OCI-LY7 (cell line): ENCODE data around the gene STAG1. TPM values are rescaled to one million over a fixed set of nuclear protein-coding genes. Genes with fewer than 3 reads are reported as not detected.

Source experiments
- BruUV-seq: library from RNA; stranded (reverse); fragments of 400-500 nt; replicated peaks from 2 replicates; lab custom pipeline; 2021; lab: Mats Ljungman, UMichigan
- CTCF ChIA-PET: fragments of 300-600 bp; sonication (Branson Sonifier 250); formaldehyde crosslinking; loops from one replicate; lab custom pipeline; 2022; ENCODE audit warnings: antibody characterized with exemption; ENCODE audit not compliant: unreplicated experiment; lab: Charles Lee
- POLR2A ChIA-PET: fragments of 300-600 bp; sonication (Branson Sonifier 250); formaldehyde crosslinking; loops from one replicate; lab custom pipeline; 2022; ENCODE audit warnings: antibody characterized with exemption; lab: Charles Lee
- DNase-seq: peaks from one replicate; pipeline ENCODE4 v3.0.0-alpha.2; 2015; ENCODE audit warnings: low spot score
- H2AFZ ChIP-seq: fragments of 200-600 bp; sonication (generic), shearing (Covaris generic); 2 replicates; pipeline ENCODE4 v1.6.1; 2014; ENCODE audit warnings: mild to moderate bottlenecking, antibody characterized with exemption, low read length, moderate library complexity
- H3K27ac ChIP-seq: fragments of 200-600 bp; sonication (generic); 2 replicates; pipeline ENCODE4 v1.5.1; 2014; ENCODE audit warnings: mixed run types, low read depth, mild to moderate bottlenecking, moderate library complexity, low read length, inconsistent platforms; ENCODE audit not compliant: poor library complexity, severe bottlenecking
- H3K36me3 ChIP-seq: fragments of 200-600 bp; sonication (generic); 2 replicates; pipeline ENCODE4 v1.6.1; 2014; ENCODE audit warnings: mild to moderate bottlenecking, antibody characterized with exemption, low read length, moderate library complexity, mixed read lengths; ENCODE audit not compliant: insufficient read depth
- H3K4me1 ChIP-seq: fragments of 200-600 bp; sonication (generic); 2 replicates; pipeline ENCODE4 v1.5.1; 2014; ENCODE audit warnings: mild to moderate bottlenecking, low read length; ENCODE audit not compliant: insufficient read depth, poor library complexity, severe bottlenecking
- H3K4me2 ChIP-seq: fragments of 200-600 bp; sonication (generic); 2 replicates; pipeline ENCODE4 v1.6.1; 2014; ENCODE audit warnings: mild to moderate bottlenecking, low read length
- H3K4me3 ChIP-seq: fragments of 200-600 bp; sonication (generic); 2 replicates; pipeline ENCODE4 v1.5.1; 2014; ENCODE audit warnings: mild to moderate bottlenecking, low read depth, low read length; ENCODE audit not compliant: poor library complexity, severe bottlenecking
- H3K79me2 ChIP-seq: fragments of 200-600 bp; sonication (generic); 2 replicates; pipeline ENCODE4 v1.6.1; 2016; ENCODE audit warnings: low read depth, mild to moderate bottlenecking, low read length, moderate library complexity, mixed read lengths; ENCODE audit not compliant: insufficient read depth
- H3K9me2 ChIP-seq: fragments of 200-600 bp; sonication (generic); 2 replicates; pipeline ENCODE4 v1.6.1; 2016; ENCODE audit warnings: mild to moderate bottlenecking, low read length, mixed read lengths; ENCODE audit not compliant: insufficient read depth
- H3K9me3 ChIP-seq: fragments of 200-600 bp; sonication (generic); 2 replicates; pipeline ENCODE4 v1.6.1; 2014; ENCODE audit warnings: mild to moderate bottlenecking, mixed run types, low read length, mixed read lengths
- H4K20me1 ChIP-seq: fragments of 200-600 bp; sonication (generic); 2 replicates; pipeline ENCODE4 v1.6.1; 2014; ENCODE audit warnings: mild to moderate bottlenecking, antibody characterized with exemption, low read length, moderate library complexity, mixed read lengths; ENCODE audit not compliant: insufficient read depth
- EZH2phosphoT487 ChIP-seq: fragments of 200-600 bp; sonication (generic); IDR thresholded peaks from 2 replicates; pipeline ENCODE4 v1.6.1; 2018; ENCODE audit warnings: low read depth, borderline replicate concordance, mild to moderate bottlenecking, mixed run types, antibody characterized with exemption, low read length, moderate library complexity, mixed read lengths
- intact Hi-C: fragments of 100-400 bp; cut with micrococcal nuclease; formaldehyde crosslinking; loops from one replicate; pipeline ENCODE4 v1.10.0; 2022; ENCODE audit not compliant: unreplicated experiment
- total RNA-seq, 2 experiments: library from RNA; depleted of rRNA in 1 of 2; stranded (reverse); fragments of >200 nt in 1 of 2; shearing (Covaris generic) in 1 of 2; gene quantifications; 2 replicates each; pipeline ENCODE4 v1.2.3, GENCODE V29; 2014 to 2022
- TF ChIP-seq, protein P1 (sequence below): fragments of 200-600 bp; sonication (generic); conservative IDR thresholded peaks from 2 replicates; pipeline ENCODE4 v1.5.1; 2014; ENCODE audit warnings: mild to moderate bottlenecking, antibody characterized with exemption, low read length, moderate library complexity, mixed read lengths

Gene STAG1
- total RNA-seq, 2 experiments from 2014 or later, result 30.7 to 46.6 TPM

GRCh38 chr3:136752422-136753325, 496 bp upstream of the STAG1 start:
- no TSS peak for BruUV-seq
- H4K20me1 ChIP-seq, result no peaks in the 10 kb centered on the region
- peaks cover 43% of the 10 kb centered on the region for H3K79me2 ChIP-seq
- TF ChIP-seq EZH2phosphoT487, result no peak
- TF ChIP-seq, protein P1, sequence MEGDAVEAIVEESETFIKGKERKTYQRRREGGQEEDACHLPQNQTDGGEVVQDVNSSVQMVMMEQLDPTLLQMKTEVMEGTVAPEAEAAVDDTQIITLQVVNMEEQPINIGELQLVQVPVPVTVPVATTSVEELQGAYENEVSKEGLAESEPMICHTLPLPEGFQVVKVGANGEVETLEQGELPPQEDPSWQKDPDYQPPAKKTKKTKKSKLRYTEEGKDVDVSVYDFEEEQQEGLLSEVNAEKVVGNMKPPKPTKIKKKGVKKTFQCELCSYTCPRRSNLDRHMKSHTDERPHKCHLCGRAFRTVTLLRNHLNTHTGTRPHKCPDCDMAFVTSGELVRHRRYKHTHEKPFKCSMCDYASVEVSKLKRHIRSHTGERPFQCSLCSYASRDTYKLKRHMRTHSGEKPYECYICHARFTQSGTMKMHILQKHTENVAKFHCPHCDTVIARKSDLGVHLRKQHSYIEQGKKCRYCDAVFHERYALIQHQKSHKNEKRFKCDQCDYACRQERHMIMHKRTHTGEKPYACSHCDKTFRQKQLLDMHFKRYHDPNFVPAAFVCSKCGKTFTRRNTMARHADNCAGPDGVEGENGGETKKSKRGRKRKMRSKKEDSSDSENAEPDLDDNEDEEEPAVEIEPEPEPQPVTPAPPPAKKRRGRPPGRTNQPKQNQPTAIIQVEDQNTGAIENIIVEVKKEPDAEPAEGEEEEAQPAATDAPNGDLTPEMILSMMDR, result no peak; the same call in 1 of the 2 replicates
- peak overlapping the region; percentile 89 for H3K4me2 ChIP-seq
- peak overlapping the region; percentile 94 for H3K27ac ChIP-seq
- peak overlapping the region; percentile 66 for H2AFZ ChIP-seq
- H3K9me3 ChIP-seq, result no peaks in the 10 kb centered on the region
- H3K36me3 ChIP-seq, result no peaks in the 10 kb centered on the region
- peak; percentile 99 for DNase-seq
- ChIA-PET POLR2A (interaction anchor here (0.7 to 3.1 kb wide), 23 partner anchors 9 to 683 kb away, joined by 3 to 15 read pairs (median 3); partner anchors contain the start of genes MSL2 and NCK1), CTCF (interaction anchor here (0.6 to 1.5 kb wide), 17 partner anchors 10 to 678 kb away, joined by 3 to 21 read pairs (median 3); partner anchors contain the start of gene NCK1)
- peak overlapping the region; percentile 90 for H3K4me3 ChIP-seq
- intact Hi-C loops, result loop anchor here (1.0 to 2.0 kb wide), 8 partner anchors 110 to 677 kb away; partner anchors contain the start of genes MSL2, NCK1 and PCCB
- peaks cover 33% of the 10 kb centered on the region for H3K4me1 ChIP-seq
- H3K9me2 ChIP-seq, result no peaks in the 10 kb centered on the region

DNA sequence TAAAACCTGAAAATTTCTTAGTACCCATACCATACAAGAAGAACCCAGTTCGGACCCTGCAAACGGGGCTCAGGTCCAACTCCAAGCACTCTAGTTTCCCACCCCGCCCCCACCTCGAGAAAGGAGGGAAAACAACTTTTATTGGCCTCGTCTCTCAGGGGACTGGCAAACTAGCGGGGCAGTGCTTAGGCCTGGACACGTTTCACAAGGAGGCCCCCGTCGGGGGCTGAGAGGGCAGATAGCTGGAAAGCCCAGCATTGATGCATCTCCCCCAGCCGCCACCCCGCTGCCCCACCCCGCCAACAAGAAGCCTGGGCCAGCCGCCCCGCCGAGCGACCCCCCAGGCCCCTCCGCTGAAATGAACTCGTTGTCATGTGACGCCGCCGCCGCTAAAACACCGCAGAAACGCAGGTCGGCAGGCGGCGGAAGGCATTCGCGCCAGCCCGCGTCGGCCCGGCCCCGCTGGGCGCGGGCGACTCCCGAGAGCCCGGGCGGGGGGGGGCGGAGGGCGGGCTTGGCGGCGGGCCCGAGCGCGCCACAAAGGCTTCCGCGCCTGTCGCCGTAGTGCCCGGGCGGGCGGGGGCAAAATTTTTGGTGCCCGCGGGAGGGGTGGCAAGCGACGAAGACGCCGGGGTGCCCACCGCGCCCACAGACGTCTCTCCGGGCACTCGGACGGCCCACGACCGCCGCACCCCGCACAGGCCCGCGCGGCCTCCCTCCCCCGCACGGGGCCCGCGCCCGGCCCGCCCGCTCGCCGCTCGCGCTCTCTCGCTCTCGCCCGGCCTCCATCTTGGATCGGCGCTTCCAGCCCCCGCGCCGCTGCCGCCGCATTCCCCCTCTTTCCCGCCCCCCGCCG, 634 bp downstream of the STAG1 start:
- Histone ChIP-seq H3K9me3 (no peaks in the 10 kb centered on the region), H3K4me1 (peaks cover 42% of the 10 kb centered on the region), H3K4me3 (peak overlapping the region; percentile 90), H4K20me1 (no peaks in the 10 kb centered on the region), H3K79me2 (peaks cover 54% of the 10 kb centered on the region), H3K9me2 (no peaks in the 10 kb centered on the region), H2AFZ (peak overlapping the region; percentile 9; the same call in 1 of the 2 replicates), H3K4me2 (peak overlapping the region; percentile 96), H3K27ac (peak overlapping the region; percentile 94), H3K36me3 (no peaks in the 10 kb centered on the region)
- CTCF ChIA-PET, result interaction anchor here (0.6 to 1.1 kb wide), 2 partner anchors 146 to 674 kb away, joined by 3 read pairs; no protein-coding TSS in a partner anchor
- TF ChIP-seq EZH2phosphoT487, result no peak
- TF ChIP-seq, protein P1, result no peak
- no TSS peak for BruUV-seq
- POLR2A ChIA-PET, result interaction anchor here (0.9 to 3.1 kb wide), 6 partner anchors 110 to 554 kb away, joined by 3 to 15 read pairs (median 4); partner anchors contain the start of gene NCK1
- intact Hi-C loops, result loop anchor here (1.0 to 2.0 kb wide), 7 partner anchors 111 to 676 kb away; partner anchors contain the start of genes MSL2 and NCK1
- peak; percentile 80 for DNase-seq
